ENCODE results near the gene LYST.

Gene LYST

GRCh38 chr1:235883261-235883927 is 16.7 kb upstream of the LYST start:
- DNase-seq, result no peak

GRCh38 chr1:235882816-235883215 is 16.1 kb upstream of the LYST start:
- no peak for DNase-seq

- no peak for DNase-seq
Measured at GRCh38 chr1:235881930-235882700, 15.4 kb upstream of the LYST start.

DNA sequence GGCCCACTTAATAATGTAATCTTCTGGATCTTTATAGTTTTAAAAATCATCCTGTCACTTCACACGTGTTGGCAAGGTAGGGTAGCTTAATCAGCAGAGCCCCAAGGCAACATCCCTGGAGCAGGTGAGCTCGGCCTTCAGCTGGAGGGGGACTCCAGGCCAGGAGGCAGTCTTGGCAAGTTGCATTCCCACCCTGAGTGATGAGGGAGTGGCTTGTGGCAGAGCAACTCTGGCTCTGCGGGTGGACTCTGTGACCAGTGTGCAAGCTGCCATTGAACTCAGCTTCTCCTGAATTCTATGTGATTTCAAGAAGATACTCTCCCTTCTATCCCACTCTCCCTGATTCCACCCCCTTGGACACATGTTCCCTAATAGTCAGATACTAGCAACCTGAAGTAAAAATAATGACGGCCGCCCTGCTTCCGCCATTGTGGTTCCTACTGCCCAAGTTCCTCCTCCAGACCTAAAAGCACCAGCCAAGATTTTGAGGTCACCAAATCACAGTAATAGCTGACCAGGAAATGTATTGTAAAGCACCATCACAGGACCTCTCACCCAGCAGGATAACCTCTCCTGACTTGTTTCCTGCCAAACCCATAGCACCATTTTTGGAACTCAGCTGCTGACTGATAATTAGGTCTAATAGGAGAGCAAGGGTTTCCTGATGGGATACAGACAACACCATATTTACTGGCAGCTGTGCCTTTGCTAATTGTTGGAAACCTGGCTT is 11.5 kb upstream of the LYST start:
- no peak for DNase-seq

- DNase-seq, result no peak
Measured at GRCh38 chr1:235876402-235876841, 9.7 kb upstream of the LYST start.

DNA sequence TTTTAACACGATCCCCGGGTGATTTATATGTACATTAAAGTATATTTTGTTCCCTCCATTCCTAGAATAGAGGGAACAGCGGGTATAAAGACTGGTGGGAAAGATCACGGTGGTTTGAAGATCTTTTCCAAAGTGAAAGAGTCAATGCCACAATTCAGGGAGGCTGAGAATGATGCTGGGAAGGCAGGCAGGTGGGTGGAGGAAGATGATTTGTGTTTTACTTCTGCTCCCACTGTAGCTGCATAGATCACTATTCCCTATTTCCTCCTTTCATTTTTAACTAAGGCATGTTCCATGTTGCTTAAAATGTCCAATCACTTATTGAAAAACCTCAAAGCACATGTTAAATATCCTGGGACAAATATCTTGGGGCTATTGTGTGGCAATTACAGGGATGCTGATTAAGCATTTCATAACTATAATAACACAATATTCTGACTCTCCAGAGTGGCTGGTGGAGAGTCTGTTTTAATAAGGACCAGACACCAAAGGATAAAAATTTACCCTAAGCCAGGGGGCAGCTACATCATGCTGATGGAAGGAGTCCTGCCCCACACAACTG is 8.4 kb upstream of the LYST start:
- no peak for DNase-seq

DNA sequence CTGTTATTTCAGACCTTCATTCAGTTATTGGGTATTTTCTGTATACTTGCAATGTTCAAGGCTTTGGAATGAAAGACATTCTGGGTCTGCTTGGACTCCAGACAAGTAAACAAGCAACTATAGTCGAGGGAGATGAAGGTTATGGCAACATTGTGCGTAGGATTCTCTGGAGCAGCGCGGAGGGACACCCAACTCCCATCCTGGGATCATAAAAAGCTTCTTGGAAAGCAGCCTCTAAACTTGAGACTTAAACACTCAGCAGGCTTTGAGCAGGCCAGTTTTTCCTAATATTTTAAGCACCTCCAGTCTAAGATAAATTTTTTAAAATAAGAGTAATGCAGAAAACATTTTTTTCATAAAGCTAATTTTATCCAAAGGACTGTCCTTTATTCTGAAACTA is 7.6 kb upstream of the LYST start:
- no peak for DNase-seq

- no peak for DNase-seq
Measured at GRCh38 chr1:235873571-235873970, 6.9 kb upstream of the LYST start.

GRCh38 chr1:235873045-235873444 is 6.3 kb upstream of the LYST start:
- DNase-seq, result no peak

GRCh38 chr1:235872270-235872669 is 5.6 kb upstream of the LYST start:
- DNase-seq, result no peak

- DNase-seq, result no peak
Measured at GRCh38 chr1:235867903-235868469, 1.3 kb upstream of the LYST start.

DNA sequence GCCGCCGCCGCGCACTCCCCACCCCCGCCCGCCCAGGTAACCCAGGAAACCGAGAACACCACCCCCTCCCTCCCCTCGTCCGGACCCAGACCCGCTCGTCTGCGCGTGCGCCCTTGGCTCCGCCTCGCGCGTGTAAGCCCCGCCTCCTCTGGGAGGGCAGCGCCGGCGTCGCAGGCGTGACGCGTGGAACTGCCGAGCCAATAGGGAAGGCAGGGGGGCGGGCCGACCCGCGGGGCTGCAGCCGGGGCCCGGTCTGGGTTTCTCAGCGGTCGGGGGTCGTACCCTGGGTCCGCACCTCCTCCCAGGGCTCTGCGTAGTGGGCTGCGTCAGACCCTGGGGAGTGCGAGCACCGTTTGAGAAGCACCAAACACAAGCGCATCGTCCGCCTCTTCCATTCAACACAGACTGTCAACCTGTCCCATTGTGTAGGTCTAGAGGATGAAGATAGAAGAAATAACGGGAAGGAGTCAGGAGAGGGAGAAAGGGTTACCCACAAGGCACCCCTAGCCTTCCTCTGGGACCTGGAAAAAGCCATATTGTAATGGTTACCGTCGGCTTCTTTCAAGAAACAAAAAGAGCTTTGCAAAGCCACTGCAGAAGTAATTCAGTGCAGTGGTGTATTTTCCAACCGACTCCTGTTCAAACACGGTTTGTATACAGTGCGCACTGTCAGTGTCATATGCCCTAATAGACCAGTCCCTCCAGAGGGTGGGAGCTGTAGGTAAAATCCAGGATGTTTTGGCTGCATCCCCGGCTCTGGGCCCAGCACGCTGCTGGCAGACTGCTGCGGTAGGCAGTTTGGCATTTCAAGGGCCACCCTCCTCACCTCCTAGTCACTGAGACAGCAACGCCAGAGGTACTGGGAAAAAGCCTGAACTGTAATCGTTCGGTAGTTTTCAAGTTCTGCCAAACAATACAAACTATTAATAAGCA is 473 bp upstream of the LYST start:
- peak; percentile 54 to 74 for DNase-seq

DNA sequence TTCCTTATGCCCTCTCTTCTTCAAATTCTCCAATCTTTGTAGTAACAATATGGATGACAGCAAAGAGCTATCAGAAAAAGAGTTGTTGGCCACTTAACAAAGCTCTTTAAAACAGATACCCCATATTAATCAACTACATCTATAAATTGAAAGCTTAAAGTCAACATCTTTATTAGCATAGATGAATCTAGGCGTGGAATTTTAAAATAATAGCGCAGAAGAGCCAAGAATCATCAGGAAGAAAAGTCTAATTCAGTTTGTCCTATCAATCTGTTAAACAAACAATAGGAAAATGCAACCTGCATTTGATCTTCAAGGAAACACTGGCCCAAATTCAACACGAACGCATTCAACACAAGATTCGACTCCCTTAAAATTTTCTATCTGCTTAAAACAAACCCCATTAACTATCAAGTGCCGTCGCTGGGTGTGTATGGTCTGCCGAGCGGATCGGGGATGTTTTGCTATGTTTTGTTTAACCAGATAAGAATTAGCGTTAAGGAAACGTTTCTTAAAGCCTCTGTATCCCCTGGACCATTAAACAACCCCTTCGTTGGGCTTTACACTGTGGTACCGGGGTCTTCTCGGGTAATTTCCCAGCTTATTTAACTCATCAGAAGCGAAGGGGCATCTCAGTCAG is 1.0 kb downstream of the LYST start:
- no peak for DNase-seq

- DNase-seq, result no peak
Measured at GRCh38 chr1:235864931-235865525, 1.7 kb downstream of the LYST start.

DNA sequence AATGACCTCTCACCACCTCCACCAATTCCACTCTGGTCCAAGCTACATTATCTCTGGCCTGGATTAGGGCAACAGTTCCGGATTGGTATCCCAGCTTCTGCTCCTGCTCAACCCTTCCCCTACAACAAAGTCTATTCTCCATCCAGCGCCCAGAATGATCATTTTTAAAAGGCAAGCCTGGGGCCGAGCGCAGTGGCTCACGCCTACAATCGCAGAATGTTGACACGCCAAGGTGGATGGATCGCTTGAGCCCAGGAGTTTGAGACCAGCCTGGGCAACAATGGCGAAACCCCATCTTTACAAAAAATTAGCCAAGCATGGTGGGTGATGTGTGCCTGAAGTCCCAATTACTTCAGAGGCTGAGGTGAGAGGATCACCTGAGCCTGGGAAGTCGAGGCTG is 2.2 kb downstream of the LYST start:
- no peak for DNase-seq

DNA sequence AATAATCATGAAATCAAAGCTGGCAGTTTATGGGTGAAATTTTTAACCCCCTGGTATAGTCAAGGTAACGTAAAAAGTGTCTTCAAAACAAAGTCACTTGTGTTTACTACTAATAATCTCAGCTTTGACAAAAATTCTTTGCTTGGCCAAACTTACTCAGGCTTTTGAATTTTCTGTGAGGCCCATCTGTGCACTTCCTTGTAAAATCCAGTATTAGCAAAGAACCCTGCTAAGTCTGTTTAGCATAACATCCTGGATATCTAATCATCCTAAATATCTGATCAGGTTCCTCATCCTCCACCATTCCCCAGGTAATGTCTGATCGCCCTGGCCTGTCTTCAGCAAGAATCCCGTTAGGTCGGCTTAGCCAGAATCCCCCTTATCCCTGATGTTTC is 3.0 kb downstream of the LYST start:
- DNase-seq, result no peak

GRCh38 chr1:235861857-235862256 is 4.8 kb downstream of the LYST start:
- no peak for DNase-seq

GRCh38 chr1:235860829-235861228 is 5.9 kb downstream of the LYST start:
- DNase-seq, result no peak

GRCh38 chr1:235859789-235860188 is 6.9 kb downstream of the LYST start:
- DNase-seq, result no peak

GRCh38 chr1:235858766-235859165 is 7.9 kb downstream of the LYST start:
- DNase-seq, result no peak

- DNase-seq, result no peak
Measured at GRCh38 chr1:235857756-235858155, 8.9 kb downstream of the LYST start.
